GM12874 (cell line): Measurements from ENCODE around the gene CSH1.

Source experiments
- TF ChIP-seq, protein P1 (sequence below): IDR thresholded peaks from 2 replicates; pipeline ENCODE4 v1.5.1; 2011; ENCODE audit warnings: low read depth, mild to moderate bottlenecking, control low read depth, low read length, moderate library complexity; ENCODE audit not compliant: insufficient read depth

CSH1 gene

DNA sequence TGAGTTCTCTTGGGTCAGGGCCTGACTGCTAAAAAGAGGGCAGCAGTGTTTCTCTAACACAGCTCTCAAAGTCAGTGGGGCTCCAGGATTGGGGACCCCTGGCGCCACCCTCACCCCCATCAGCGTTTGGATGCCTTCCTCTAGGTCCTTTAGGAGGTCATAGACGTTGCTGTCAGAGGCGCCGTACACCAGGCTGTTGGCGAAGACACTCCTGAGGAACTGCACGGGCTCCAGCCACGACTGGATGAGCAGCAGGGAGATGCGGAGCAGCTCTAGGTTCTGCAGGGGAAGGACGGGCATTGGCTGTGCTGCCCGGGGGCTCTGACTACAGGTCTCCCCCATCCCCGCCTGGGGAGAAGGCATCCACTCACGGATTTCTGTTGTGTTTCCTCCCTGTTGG lies 21.3 kb upstream of the CSH1 start:
- TF ChIP-seq, protein P1, sequence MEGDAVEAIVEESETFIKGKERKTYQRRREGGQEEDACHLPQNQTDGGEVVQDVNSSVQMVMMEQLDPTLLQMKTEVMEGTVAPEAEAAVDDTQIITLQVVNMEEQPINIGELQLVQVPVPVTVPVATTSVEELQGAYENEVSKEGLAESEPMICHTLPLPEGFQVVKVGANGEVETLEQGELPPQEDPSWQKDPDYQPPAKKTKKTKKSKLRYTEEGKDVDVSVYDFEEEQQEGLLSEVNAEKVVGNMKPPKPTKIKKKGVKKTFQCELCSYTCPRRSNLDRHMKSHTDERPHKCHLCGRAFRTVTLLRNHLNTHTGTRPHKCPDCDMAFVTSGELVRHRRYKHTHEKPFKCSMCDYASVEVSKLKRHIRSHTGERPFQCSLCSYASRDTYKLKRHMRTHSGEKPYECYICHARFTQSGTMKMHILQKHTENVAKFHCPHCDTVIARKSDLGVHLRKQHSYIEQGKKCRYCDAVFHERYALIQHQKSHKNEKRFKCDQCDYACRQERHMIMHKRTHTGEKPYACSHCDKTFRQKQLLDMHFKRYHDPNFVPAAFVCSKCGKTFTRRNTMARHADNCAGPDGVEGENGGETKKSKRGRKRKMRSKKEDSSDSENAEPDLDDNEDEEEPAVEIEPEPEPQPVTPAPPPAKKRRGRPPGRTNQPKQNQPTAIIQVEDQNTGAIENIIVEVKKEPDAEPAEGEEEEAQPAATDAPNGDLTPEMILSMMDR = no peak

DNA sequence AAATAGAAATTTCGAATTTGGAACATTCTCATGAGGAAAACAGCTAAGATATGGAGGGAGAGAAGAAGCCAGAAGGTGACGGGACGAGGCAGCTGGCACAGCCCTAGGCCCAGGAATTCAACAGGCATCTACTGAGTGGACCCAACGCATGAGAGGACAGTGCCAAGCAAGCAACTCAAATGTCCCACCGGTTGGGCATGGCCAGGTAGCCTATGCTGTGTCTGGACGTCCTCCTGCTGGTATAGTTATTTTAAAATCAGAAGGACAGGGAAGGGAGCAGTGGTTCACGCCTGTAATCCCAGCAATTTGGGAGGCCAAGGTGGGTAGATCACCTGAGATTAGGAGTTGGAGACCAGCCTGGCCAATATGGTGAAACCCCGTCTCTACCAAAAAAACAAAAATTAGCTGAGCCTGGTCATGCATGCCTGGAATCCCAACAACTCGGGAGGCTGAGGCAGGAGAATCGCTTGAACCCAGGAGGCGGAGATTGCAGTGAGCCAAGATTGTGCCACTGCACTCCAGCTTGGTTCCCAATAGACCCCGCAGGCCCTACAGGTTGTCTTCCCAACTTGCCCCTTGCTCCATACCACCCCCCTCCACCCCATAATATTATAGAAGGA lies 20.3 kb upstream of the CSH1 start:
- TF ChIP-seq, protein P1 = no peak

DNA sequence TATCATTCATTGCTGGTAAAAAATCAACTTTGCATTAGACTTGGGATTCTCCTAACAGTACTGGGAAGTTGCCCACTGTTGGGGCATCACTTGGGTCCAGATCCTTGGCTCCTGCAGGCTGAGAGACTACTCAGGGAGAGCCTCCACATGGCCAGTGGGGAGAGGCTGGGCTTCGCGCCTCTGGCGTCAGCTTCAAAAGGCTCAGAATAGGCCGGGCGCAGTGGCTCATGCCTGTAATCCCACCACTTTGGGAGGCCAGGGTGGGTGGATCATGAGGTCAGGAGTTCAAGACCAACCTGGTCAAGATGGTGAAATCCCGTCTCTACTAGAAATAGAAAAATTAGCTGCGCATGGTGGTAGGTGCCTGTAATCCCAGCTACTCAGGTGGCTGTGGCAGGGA lies 18.1 kb upstream of the CSH1 start:
- TF ChIP-seq, protein P1 = no peak

DNA sequence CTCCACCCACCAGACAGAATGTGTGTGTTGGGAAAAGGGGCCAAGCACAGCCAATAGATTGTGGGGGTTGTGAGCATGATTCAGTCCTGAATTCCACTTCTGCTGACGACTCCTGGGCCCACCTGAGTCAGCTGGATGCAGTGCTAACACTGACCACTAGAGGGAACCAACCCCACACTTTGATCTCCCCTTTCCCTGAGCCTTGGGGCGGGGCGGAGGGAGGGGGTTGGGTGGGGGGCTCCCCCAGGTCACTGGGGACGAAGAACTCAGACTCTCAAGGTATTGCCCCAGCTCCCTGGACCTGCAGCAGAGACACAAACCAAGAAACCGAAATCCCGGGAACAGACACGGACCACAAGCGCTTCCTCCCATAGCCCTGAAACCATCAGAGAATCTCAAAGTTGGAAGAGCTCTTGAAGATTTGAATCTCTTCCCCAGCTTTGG lies 15.3 kb upstream of the CSH1 start:
- TF ChIP-seq, protein P1 = peak; percentile 76

DNA sequence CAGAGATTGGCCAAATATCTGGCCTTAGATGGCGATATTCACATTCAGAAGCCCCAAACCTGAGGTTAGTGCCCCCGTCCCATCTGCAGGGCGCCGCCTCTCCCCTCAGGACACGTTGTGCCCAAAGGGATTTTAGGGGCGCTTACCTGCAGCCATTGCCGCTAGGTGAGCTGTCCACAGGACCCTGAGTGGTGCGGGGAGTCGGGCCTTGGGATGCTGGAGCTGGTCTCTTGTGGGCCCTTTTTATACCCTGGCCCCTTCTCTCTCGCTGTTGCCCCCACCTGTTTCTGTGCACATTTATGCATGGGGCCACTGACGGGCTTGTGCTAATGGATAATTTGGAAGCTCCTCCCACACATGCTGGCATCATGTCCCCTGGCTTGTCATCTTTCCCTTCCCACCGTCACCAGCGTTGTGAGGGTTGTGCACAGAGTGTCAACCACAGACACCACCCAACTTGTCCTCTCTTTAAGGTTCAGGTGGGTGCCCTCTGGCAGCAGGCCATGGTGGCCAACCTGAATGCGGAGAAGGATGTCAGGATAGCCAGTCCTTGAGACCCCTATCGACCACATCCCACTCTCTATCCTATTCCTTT lies 14.8 kb upstream of the CSH1 start, which contains the start of gene CSHL1:
TSS of gene CSHL1 (minus strand) at position 218 of the 595 bp plus-strand sequence. CDS start at position 156, 62 bp downstream.
- TF ChIP-seq, protein P1 = no peak

DNA sequence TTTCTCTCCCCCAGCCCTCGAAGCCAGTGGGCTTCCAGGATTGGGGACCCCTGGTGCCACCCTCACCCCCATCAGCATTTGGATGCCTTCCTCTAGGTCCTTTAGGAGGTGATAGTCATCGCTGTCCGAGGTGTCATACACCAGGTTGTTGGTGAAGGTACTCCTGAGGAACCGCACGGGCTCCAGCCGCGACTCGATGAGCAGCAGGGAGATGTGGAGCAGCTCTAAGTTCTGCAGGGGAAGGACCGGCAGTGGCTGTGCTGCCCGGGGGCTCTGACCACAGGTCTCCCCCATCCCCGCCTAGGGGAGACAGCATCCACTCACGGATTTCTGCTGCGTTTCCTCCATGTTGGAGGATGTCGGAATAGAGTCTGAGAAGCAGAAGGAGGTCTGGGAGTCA lies 13.7 kb upstream of the CSH1 start:
- TF ChIP-seq, protein P1 = no peak

DNA sequence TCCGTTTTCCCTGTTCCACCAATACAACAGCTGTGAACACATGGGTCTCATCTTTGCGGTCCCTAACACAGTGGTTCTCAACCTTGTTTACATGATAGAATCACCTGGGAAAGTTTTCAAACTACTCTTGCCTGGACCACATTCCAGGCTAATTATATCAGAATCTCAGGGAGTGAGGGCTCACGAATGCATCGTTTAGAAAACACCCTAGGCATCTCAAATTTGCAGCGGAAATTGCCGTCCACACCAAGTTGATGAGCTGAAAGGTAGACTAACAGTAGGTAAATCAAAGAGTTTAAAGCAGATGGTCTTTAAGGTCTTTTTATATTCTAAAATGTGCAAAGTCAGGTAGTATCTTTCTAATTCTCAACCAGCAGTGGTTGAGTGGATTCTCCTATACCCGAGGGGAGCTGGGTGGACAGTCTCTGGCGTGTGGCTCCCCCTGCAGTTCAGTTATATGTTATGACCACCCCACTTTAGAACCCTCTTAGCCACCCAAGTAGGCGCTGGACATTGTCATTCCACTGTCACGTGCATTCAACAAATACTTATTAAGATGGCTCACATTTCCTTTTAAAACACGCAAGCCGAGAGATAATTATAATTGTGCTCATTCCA lies 10.9 kb upstream of the CSH1 start:
- TF ChIP-seq, protein P1 = 0 out of 2 replicates have a peak, but pooled peaks have one; percentile 9
